Right renal cortex interstitium (tissue), 3 donors: ENCODE measurements around the gene SIPA1L2. TPM values are rescaled to one million over a fixed set of nuclear protein-coding genes. Genes with fewer than 3 reads are reported as not detected.

ENCODE experiments used
- DNase-seq, 3 donors: peaks; one replicate each; pipeline ENCODE4 v3.0.0-alpha.2; 2013; ENCODE audit warnings: low read depth in 3 of 3, low spot score in 2 of 3
- polyA plus RNA-seq, 3 donors: library from polyadenylated mRNA; unstranded; fragments of 120-200 nt; gene quantifications; one replicate each; pipeline ENCODE4 v1.2.1, GENCODE V29; 2013; ENCODE audit not compliant: insufficient read length in 3 of 3

Gene SIPA1L2
- polyA plus RNA-seq, 3 donors, result 29.0 to 31.2 (median 29.5) TPM

DNA sequence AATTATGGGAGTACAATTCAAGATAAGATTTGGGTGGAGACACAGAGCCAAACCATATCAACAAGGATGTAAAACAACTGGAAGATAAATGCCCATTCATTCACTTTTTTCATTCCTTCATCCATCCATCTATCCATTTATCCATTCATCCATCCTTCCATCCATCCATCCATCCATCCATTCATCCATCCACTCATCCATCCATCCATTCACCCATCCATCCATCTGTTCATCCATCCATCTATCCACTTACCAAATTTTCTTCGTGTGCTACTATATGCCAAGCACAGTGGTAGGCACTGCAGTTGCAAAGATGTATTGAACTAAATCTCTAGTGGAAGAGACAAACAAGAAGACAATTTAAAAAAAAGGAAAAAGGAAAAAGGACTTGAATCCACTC lies 14.3 kb upstream of the SIPA1L2 start:
- DNase-seq, result no peak

DNA sequence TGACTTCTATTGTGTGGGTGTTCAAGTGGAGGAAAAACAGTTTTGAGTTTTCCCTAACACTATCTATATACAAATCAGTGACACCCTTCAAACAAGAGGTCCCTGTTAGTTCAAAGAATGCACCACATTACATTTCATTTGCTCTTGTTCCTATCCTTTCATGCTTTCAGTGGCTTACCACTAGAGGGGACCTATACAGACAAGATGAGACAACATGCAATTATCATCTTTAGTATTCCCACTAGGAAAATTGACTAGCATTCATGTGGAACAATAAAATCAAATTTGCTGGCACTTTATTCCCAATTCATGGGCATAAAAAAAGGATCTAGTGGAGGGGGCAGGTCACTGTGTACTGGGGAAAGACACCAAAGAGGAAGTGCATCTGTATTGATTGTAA lies 13.3 kb upstream of the SIPA1L2 start:
- DNase-seq, result no peak

DNA sequence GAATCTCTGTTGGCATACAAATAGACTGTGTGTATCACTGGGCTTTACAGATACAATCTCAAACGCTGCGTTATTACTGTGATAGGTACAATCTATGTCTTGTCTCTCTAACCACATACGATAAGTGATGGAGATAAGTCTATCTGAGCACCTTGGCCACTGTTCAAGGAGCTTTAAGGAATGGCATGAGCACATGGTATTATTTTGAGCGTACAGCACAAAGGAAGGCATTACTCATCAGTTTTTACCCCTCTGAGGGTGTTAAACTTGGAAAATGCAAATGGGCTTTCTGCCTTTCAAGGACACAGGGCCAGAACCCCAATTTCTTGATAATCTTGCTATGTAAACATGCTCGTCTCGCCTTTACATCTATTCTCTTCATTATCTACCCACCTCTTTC lies 11.6 kb upstream of the SIPA1L2 start:
- no peak for DNase-seq

DNA sequence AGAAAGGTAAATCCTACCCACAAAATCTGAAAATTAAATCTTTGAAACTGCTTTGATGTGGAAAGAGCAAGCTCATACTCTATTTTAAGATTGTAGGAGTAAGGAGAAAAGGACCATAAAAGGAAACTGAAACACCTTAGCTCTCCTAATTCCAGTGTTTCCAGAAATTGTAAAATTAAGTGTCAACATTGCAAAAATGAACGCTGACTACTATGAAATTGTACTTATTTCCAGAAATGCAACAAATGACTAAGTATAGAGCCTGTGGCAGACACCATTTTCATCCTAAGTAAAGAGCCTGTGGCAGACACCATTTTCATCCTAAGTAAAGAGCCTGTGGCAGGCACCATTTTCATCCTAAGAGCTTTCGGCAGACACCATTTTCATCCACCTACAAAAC lies 6.9 kb upstream of the SIPA1L2 start:
- no peak for DNase-seq

- DNase-seq, result no peak
These were observed 5.9 kb upstream of the SIPA1L2 start for GRCh38 chr1:232635778-232636356.

DNA sequence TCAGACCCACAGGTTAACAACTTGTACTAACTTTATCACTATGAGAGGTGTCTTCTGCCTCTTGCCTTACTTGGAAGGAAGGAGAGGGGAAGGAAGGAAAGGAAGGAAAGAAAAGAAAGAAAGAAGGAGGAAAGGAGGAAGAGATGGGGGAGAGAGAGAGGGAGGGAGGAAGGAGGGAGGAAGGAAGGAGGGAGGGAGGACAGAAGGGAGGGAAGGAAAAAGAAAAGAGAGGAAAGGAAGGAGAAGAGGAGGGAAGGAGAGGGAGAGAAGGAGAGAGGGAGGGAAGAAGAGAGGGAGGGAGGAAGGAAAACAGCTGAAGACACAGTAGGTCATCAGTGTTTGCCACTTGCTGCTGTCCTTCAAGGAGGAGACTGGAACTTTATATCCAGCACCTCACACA lies 5.3 kb upstream of the SIPA1L2 start:
- no peak for DNase-seq

DNA sequence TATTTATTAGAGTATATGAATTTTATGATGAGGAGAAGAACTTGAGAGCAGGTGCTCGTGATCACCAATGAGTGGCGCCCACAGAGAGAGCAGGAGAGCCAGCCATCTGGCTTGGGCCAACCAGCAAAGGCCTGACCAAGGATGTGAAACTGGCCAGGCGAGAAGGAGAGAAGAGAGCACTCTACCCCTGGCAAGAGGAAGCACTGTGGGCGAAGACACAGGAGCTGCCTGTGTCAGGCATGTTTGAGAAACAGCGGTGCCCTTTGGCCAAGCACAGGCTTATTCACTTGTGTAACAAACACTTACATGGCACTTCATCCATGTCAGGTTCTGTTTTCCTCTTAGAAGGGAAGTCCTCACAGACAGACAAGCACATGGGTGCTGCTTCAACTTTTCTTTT lies 4.2 kb upstream of the SIPA1L2 start:
- DNase-seq, result no peak

GRCh38 chr1:232630894-232631195 lies 912 bp upstream of the SIPA1L2 start:
- DNase-seq, result no peak

DNA sequence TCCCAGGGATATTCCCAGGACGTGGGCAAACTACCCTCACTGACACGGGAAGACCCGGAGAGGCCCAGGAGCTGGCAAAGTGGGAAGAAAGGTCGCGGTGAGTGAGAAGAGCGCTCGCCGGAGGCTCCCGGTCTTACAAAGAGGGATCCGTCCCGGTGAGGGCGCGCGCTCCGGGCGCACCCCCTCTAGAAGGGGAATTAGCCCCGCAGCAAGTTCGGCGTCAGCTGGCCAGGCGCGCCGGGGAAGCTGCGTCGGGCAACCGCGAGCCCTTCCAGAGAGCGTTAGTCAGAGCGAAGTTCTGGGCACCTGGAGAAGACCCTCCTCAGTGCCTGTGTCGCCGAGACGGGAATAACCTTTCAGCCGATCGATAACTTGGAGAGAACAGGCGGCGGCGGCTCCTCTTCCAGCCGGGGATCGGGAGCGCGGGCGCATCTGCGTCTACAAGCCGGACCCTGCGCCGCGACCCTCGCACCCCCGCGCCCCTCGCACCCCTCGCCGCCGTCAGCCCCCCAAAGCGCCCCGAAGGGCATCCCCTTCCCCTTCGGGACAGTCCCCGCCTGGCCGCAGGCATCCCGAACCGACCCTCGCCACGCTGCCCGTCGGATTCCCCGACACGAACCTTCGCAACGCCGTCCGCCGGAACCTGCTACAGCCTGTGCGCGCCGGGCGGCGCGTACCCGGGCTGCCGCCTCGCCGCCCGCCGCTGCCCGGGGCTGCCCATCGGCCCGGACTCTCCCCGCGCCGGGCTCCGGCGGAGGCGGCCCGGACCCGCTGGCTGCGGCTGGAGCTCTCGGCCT lies 485 bp downstream of the SIPA1L2 start:
- no peak for DNase-seq

DNA sequence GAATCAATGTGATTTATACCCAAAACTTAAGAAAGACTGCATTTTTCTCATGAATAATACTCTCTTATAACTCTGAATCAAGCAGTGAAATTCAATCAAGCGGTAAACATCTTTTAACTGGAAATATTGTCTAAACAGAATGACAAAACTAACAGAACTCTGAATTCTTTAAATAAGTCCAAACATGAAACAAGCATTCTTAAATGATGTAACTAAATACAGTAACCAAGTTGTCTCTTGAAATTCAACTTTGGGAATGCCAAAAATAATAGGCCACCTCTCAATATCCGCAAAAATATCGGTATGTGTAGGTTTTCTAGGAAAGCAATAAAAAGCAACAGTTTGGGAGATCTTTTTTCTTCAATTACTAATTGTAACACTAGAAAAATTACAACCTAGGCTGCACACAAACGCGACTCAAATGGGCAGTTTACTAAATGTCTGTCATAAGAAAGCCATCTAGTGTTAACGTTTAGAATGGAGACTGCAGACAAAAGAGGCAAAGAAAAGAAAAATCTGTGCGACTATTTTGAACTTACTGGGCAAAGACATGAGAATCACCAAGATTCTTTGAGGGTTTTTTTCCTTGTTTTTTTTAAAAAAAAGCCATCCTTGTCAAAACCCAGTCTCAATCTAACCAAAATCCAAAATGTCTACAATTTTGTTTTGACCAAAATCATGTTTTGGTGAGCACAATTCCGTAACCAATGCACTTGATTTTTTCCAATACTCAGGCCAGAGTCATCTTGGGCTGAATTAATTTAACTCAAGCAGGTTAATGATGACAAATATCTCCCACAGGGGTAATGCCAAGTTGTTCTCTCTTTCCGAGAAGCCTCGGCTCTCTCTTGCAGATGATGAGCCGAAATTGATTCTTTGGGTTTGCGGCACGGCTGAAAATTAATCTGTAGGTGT lies 1.3 kb downstream of the SIPA1L2 start:
- no peak for DNase-seq

DNA sequence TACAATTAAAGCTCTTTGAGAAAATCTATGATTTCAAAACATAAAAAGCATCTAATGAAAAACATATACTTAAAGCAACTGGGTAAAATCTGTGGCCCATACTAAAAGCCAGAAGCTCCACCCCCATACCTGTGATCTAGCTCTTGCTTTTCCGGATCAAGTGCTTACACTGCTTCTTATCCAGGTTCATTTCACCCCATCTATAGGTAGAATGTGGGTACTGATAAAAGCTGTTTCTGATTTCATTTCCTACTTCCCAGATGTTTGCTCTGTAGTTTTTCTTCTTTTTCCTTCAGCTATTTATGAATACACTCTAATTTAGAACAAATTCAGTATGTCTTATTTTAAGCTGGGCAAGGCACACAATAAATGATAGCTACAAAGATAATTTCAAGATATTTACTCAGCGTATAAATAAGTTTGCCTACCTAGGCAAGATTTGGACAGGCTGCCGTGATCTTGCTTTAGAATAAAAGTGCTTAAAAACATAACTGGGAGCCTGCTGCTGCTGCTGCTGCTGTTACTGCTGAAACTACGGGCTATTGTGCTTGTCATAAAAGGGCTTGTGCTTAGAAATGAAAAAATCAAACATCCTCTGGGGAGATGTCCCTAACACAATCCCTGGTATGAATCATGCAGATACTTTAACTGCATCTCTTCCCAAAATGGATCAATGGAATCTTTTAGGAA lies 2.1 kb downstream of the SIPA1L2 start:
- no peak for DNase-seq

DNA sequence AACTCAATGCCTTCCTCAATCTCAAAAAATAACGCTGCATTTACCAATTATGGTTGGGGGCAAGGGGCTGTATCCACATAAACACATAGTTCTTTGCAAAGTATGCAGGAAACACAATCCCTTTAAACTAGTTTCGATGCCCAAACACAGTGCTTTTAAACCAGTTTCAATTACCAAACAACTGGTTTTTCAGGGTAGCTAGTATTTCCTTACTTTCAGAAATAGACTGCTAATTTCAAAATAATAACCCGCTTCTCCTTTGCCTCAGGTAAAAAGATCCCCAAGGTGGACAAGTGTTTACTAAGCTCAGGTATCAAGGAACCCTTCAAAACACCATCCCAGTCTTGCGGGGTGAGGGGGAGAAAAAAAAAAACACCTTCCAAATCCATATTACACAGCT lies 2.8 kb downstream of the SIPA1L2 start:
- no peak for DNase-seq

- no peak for DNase-seq
These were observed 3.5 kb downstream of the SIPA1L2 start for GRCh38 chr1:232626452-232626851.

DNA sequence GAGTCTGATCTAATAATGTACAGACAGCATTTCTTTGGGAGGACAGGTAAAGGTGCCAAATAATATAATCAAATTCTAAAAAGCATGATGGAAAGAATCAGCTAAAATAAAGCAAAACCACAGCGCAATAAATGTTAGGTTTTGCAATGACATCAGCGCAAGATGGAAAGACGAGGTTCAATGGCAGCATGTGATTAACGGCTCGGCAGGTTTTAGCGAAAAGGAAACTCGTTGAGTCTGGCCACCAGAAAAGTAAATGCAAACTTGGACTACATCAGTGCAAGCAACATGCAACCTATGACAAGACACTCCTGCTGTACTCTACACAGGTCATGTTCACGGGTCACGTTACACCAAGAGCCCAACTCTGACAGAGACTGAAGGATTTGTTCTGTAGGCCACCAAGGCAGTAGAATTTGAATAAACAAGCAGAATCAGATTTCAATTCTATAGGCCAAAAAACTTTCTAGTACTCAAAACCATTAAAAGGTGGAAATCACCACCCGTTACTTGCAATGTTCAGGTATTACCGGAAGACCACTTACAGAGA lies 4.5 kb downstream of the SIPA1L2 start:
- DNase-seq, result no peak

GRCh38 chr1:232624546-232625281 lies 5.2 kb downstream of the SIPA1L2 start:
- no peak for DNase-seq

DNA sequence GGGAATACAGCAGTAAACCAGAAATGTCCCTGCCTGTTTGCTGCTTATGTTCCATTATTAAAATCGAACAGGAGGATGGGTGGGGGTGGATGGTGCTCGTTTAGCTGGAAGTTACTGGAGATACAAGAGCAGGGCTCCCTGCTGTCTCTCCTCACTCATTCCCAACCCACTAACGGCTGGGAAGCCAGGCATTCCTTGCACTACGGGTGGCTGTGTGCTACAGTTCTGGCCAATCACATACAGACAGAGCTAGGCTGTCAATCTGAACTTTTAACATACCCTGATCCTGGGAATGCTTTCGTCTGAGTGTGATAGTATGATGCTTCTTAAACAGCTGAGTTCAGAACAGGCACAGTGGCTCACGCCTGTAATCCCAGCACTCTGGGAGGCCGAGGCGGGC lies 7.0 kb downstream of the SIPA1L2 start:
- DNase-seq, result no peak

DNA sequence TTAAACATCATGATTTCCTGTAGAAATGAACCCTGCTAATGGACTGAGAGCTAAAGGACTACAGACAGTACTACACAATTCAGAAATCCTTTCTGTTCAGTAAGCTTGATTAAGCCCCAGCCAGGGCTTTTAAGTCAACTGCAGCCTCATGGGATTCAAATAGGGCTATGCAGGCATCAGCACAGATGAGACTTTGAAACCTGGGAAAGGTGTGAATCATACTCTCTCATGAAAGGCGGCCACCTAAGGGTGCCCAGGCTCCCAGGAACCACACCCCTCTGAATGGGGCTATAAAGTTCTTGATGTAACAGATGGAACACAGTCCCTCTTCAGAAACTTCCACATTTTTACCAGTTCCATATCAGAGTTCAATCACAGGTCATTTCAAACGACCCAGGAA lies 7.6 kb downstream of the SIPA1L2 start:
- no peak for DNase-seq

- DNase-seq, result no peak
These were observed 8.9 kb downstream of the SIPA1L2 start for GRCh38 chr1:232621050-232621449.

DNA sequence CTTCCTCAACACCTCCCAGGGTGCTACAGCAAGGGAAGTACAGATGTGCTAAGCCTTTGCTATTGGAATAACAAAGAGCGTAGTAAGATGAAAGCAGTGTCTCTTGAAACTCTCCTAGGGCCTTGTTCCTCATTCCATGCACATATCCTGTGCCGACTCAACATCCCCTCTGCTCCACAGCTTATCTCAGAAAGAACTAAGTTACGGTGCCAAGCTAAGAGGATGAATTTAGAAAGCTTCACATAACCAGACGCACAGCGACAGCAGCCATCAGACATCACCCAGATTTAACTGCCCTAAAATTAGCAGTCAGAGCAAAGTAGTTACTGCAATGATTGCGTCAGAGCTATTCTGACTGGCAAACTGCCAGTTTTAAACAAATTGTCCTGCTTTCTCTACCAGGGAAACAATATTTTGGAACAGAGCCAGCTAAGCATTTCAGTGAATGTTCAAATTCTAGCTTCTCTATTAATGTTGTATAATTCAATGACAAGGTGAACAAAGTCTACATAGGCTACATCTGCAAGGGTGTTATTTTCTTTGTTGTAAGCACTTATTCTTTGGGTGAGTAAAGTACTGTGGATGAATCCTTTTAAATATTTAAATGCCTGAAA lies 9.5 kb downstream of the SIPA1L2 start:
- DNase-seq, result no peak

- DNase-seq, result no peak
These were observed 12.7 kb downstream of the SIPA1L2 start for GRCh38 chr1:232617237-232617636.
